Measurements from ENCODE around the gene ARL4C.

GRCh38 chr2:234494361-234495250 is 2.3 kb downstream of the ARL4C start:
- TF ChIP-seq POLR2A (IDR thresholded peaks at IDR 0.05) (no peak), CTCF (IDR thresholded peaks at IDR 0.05) (no peak), EP300 (IDR thresholded peaks at IDR 0.05) (no peak)

Measured in ovary (tissue), 3 donors.